IPS DF 19.7 (cell line): ENCODE data around the gene SOX15.
"Not testable (repeated sequence)": the region's sequence is repeated elsewhere in the genome, so short reads cannot be mapped to it uniquely, and the experiment has no call there.

Experiments
- DNase-seq: peaks from one replicate; pipeline ENCODE4 v3.0.0-alpha.2; 2013; ENCODE audit warnings: low read depth, low spot score

SOX15 gene

GRCh38 chr17:7610641-7611040, 20.7 kb upstream of the SOX15 start:
- no peak for DNase-seq

- no peak for DNase-seq
Observed at GRCh38 chr17:7606280-7606679, 16.4 kb upstream of the SOX15 start.

GRCh38 chr17:7597561-7597960, 7.7 kb upstream of the SOX15 start:
- not testable (repeated sequence) for DNase-seq

- no peak for DNase-seq
Observed at GRCh38 chr17:7593296-7593695, 3.4 kb upstream of the SOX15 start.

- DNase-seq: no peak
Observed at GRCh38 chr17:7592422-7593021, 2.6 kb upstream of the SOX15 start.

GRCh38 chr17:7591596-7591995, 1.7 kb upstream of the SOX15 start:
- DNase-seq: no peak

GRCh38 chr17:7590743-7591142, 849 bp upstream of the SOX15 start:
- peak; percentile 78 for DNase-seq

GRCh38 chr17:7589204-7589868, 558 bp downstream of the SOX15 start:
- no peak for DNase-seq

- no peak for DNase-seq
Observed at GRCh38 chr17:7588553-7589203, 1.2 kb downstream of the SOX15 start.

GRCh38 chr17:7587420-7588151, 2.3 kb downstream of the SOX15 start:
- no peak for DNase-seq

- DNase-seq: no peak
Observed at GRCh38 chr17:7586673-7587419, 3.0 kb downstream of the SOX15 start.

- peak; percentile 75 for DNase-seq
Observed at GRCh38 chr17:7583253-7584109, 6.4 kb downstream of the SOX15 start, which contains the start of gene MPDU1. Gene MPDU1, plus strand, starts transcription at chr17:7583852. Its CDS starts 11 bp downstream, at chr17:7583863.

GRCh38 chr17:7582396-7583252, 7.3 kb downstream of the SOX15 start:
- no peak for DNase-seq

- DNase-seq: no peak
Observed at GRCh38 chr17:7580604-7581575, 9.0 kb downstream of the SOX15 start.

GRCh38 chr17:7579834-7580603, 9.9 kb downstream of the SOX15 start:
- DNase-seq: no peak

GRCh38 chr17:7579001-7579833, 10.7 kb downstream of the SOX15 start, which contains the start of gene CD68:
Gene CD68, plus strand, starts transcription at chr17:7579638. Its CDS starts 40 bp downstream, at chr17:7579678.
- no peak for DNase-seq
